ENCODE results near the gene CCDC70.
"Not testable (repeated sequence)": the region's sequence is repeated elsewhere in the genome, so short reads cannot be mapped to it uniquely, and the experiment has no call there.

The CCDC70 gene

GRCh38 chr13:51865838-51866237 is 4.1 kb downstream of the CCDC70 start:
- no peak for DNase-seq

DNA sequence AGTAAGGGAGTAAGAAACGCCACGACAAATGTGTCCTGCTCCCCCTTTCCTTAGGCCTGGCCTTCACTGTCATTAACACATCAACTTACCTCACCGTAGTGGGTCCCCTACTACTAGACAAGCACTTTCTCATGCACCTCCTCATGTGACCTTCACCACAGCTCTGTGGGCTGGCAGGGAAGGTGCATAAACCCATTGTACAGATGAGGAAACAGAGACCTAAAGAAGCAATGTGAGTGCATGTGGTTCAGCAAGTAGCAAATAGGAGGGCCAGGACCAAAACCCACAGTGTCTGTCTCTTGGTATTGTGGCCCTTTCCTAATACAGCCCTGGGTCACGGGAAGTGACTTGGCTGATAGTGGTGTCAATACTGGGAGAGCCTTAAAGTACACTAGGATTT is 5.3 kb downstream of the CCDC70 start:
- no peak for DNase-seq

- no peak for DNase-seq
These were observed 8.1 kb downstream of the CCDC70 start for GRCh38 chr13:51869916-51870315.

DNA sequence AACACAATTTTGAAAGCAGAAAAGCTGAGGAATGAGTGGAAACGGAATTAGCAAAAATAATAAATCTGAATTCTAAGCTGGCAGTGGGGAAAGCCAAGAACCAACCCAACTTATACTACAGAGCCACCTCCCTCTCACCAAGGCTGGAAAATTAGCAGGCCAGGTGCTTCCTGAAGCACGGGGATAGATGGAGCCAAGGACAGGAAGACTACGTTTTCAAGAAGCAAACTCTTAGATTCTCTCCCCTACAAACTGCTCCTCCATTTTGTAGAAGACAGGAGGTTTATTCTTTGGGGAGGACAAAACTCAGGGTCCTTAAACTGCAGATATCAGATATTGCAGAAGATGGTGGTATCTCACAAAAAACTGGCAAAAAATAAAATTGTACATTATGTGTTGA is 8.8 kb downstream of the CCDC70 start:
- no peak for DNase-seq

- no peak for DNase-seq
These were observed 11.5 kb downstream of the CCDC70 start for GRCh38 chr13:51873117-51873798.

- DNase-seq: no peak
These were observed 12.1 kb downstream of the CCDC70 start for GRCh38 chr13:51873837-51874236.

- DNase-seq: no peak
These were observed 12.9 kb downstream of the CCDC70 start for GRCh38 chr13:51874651-51875050.

- no peak for DNase-seq
These were observed 17.4 kb downstream of the CCDC70 start for GRCh38 chr13:51879133-51879532.

DNA sequence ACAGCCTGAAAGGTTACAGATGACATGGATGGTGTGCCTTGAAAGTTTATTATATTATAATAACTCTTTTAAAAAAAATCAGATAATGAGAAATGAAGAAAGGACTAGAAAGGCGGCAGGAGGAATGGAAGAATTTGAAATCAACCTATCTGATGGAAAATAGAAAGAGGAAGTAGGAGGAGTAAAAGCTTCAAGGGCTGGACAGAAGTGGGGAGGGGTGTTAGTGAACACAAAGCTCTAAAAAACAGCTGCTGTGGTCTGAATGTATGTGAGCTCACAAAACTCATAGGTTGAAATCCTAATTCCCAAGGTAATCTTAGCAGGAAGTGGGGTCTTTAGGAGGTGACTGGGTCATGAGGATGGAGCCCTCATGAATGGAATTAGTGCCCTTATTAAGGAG is 19.5 kb downstream of the CCDC70 start:
- no peak for DNase-seq

DNA sequence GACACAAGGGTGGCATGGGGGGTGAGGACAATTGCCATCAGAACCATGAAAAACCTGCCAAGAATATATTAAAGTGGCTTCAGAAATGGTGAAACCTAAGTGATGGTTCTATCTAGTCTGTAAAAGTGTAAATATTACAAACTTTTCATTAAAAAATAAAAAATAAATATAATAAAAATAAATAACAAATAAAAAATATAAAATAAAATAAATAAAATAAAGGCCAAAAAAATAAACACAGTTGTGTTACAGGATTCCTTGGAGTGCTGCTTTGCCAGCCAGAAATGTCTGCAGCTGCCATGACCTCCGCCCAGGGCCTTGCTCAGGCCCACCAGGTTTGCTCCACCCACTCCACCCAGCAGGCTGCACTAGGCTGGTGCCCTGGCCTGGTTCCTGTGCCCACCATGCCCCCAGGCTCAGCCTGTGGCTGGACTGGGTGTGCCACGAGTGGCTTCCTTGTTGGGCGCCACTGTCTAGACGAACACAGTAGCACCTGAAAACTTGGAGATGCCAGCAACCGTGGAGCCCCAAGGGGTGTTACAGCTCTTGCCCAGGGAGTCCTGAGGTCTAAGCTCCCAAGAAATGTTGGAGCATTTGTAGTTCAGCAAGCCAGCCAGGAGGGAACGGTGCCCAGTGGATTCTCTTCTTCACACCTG is 20.9 kb downstream of the CCDC70 start:
- no peak for DNase-seq

DNA sequence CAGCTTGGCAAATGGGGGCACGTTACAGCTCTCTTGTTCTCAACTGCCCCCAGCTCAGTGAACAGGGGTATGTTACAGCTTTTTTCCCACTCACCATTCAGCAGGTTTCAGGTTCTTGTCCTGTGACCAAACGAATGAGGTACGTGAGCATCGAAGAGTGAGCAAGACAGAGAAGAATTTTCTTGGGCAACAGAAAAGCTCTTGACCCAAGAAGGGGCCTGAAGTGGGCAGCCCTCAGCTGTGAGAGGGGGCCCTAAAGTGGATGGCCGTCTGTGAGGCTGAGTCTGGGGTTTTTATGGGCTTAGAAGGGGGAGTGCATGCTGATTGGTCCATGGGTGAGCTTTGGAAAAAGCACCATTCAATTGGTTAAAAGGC is 21.4 kb downstream of the CCDC70 start:
- DNase-seq: no peak

DNA sequence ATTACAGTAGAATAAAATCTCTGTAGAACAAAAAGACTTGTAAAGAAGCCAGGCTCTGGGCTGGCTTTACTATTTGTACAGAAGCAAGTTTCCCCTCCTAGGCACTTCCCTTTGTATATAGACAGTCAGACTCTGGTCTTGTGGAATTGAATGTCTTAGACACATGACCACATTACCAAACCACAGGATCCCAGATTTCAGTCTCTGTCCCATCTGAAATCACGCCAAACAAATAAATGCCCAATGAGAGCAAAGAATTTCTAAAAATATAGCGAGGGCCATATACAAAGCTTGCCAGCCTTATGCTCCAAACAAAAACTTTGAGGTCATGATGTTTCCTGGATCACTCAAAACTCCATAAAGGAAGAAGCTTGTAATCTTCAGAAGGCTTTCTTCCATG is 23.9 kb downstream of the CCDC70 start:
- DNase-seq: no peak

DNA sequence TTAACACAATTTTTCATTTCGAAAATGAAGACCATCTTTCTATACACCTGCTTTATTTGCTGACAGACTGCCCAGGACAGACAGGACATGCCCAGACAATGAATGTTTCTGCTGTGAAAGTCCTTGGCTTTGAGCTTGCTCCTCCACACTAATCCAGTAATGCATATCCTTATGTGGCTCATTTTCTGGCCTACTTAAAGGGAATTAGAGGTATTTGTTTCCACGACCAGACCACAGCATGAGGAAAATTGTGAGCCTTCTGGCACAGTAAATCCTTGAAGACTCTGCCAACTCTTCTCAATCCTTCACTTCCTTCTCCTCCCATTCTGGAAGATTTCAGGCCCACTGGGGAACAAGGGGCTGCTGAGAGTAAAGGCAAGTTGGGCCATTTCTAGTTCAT is 25.7 kb downstream of the CCDC70 start:
- DNase-seq: no peak

DNA sequence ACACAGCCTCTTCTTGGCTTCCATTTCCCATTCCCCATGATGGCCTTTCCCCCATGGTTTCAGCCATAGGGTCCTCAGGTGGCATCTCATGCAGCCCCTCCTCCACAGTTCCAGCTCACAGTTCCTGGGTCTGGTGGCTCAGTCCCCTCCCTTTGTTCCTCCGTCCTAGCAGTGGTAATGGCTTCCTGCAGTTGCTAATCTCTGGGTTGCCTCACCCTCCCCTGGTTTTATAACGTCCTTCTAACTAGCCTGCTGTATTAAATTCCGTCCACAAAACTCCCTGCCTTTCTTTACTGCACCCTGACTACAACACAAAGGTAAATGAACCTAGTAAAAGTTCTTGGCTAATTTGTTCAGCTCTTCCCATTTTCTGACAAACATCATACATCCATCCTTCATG is 30.9 kb downstream of the CCDC70 start:
- DNase-seq: no peak

DNA sequence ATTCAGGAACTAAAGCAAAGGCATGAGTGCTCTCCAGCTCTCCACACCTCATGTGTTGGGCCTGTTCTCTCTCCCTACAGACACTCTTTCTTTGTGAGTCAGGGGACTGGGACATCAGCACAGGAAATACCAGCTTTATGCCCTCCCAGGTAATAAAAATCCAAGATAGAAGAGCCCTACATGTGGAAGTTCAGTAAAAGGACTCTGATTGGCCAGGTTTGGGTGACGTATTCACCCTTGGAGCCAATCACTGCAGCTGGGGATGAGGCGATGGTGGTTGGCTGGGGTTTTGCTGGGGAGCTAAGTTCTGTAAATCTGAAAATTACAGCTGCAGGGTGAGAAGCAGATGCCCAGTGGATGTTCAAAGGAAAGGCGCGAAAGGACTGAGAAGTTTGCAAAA is 32.5 kb downstream of the CCDC70 start:
- no peak for DNase-seq

DNA sequence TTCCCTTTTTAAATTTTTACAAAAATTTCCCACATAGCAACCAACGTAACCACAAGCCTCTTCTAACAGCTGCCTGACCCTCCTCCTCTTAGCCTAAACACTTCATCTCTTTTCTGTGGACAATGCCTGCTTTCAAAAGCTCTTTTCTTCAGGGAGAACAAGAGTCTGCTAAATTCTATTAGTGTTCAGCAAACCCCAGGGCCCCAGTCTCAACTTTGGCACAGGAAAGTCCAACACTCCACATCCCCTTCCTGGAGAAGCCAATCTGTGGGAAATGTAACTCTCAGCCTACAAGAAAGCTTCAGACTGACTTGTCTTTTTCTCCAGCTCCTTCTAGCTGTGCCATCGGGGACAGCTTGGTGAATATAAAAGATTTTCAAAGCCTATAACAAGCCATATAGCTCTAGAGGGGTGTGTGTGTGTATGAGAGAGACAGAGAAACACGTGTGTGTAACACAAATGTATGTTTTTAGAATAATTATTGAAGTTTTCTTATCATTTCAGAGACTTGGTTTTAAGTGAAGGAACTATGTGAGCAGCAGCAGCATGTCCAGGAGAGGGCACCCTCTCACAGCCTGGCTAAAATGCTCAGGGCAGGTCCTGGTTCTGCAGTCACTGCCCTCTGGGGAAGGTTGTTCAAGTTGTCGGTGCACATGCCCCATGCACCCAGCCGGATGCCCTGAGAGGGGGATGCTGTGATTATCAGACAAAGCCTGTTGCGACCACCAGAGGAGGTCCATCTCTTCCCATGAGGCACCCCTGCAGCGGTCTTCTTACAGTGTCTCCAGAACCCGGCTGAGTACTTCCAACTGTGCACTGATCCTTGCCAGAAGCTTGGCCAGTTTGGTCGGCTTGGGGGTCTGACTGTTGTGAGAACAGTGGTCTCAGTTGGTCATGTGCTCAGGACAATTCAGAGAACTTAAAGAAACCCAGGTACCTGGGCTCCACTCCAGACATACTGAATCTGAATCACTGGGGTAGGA is 34.4 kb downstream of the CCDC70 start:
- peak; percentile 36 for DNase-seq

- no peak for DNase-seq
These were observed 38.7 kb downstream of the CCDC70 start for GRCh38 chr13:51900471-51900870.

- DNase-seq: no peak
These were observed 41.0 kb downstream of the CCDC70 start for GRCh38 chr13:51902776-51903175.

- DNase-seq: no peak
These were observed 44.0 kb downstream of the CCDC70 start for GRCh38 chr13:51905787-51906186.

DNA sequence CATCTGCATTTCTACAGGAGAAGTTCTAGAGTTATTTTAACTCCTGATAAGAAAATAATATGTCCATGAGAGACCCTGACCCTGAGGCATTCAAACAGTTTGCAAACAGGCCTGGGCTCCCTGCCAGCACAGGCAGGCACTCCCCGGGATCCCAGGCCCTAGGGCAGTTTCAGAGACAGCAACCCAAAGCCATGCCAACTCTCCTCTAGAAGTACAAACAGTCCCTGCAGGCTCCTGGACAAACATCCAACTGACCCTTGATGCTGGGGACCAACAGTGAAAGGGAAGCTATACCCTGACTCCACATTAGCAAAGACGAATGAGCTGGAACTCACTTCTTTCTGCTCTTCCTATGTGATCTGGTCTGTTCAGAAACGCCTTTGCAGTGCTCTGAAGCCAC is 44.8 kb downstream of the CCDC70 start:
- DNase-seq: no peak

DNA sequence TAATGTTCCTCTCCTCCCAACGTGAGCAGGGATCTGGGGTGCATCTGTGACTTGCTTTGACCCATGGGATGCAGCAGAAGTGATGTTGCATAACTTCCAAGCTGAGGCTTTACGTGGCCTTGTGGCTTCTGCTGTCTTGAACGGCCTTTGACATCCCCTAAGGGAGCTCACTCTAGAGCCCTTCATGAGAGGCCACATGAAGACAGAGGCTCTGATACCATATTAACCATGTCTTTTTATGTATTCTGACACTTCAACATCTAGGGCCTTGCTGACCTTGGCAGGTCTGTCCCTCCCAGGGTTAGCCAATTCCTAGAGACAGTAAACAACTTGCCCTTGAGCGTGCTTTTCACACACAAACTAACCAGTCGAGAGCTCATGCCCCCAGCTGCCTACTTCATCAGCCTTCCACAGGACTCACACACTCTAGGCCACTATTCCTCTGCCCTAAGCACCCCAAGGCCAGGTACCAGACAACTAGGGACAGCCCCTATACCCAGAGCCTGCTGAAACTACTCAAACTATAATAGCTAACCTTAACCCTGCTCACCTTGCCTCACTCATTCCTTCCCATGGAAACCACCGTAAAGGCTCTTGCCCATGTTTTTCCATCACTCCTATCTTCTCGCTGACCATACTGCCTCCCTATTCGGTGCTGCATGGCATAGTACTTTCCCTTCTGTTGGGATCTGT is 45.4 kb downstream of the CCDC70 start:
- DNase-seq: no peak

DNA sequence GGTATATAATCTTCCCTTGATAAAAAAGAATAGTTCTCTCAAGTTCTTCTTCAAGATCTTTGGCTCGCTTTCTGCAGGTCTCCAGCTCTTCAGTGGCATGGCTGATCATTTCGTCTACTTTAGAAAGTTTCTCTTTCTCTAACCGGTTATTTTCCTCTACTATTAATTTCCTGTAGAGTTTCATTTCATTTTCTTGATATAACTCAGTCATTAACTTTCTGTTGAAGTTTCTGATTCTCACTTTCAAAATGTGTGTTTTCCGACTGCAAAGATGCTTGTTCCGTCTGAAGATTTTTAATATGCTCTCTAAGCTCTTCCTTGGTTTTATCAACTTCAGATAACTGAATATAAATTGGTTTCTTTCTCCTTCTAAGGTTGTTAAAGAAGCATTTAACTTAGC is 47.5 kb downstream of the CCDC70 start:
- DNase-seq: not testable (repeated sequence)

DNA sequence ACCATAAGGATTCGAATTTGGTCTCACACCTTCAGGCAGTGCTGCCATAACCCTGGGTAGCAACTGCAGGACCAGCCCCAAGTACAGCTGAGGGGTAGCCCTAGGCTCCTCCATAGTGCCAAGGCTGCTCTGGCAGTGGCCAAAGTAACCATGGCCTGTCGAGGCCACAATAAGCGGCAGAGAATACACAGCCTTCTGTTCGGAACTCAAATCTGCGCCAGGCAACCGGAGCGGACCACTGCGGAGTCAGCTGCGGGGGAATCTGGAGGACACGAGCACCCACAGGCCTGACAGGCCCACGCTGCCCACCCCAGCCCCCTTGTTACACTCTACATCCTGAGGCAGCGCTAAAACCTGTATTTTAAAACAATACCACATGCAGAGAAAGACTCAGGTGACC is 48.7 kb downstream of the CCDC70 start:
- DNase-seq: no peak

Data from stimulated activated CD4-positive, alpha-beta T cell treated with anti-CD3 and anti-CD28 coated beads, Interleukin-1b, Interleukin-23, amount 100 ng/mL, for 48 hours (primary cell).